ENCODE measurements around the gene TRIM47.
"Not testable (repeated sequence)": the region's sequence is repeated elsewhere in the genome, so short reads cannot be mapped to it uniquely, and the experiment has no call there.

TRIM47 gene

DNA sequence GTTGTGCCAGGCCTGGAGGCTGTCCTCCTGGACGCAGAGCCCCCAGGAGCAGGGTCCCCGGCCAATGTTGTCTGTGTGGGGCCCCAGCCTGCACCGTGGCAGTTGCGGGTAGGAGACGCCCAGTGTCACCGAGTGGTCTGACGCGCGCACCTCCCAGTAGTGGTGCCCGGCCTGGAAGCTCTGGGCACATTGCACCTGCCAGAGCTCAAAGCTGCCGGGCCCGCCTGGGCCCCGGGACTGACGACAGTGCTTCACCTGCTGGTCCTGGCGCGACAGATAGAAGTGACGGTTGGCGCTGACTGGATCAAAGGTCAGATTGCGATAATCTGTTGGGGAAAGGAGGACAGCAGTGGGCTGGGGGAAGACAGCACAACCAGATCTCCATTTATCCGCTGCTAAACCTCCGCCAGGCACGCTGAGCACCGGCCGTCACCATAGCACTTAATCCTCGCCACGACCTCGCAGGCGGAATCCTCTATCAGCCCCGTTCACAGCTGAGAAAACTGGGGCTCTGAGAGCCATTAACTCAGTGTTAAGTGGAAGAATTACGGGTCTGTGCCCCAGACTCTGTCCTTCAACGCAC is 12.7 kb upstream of the TRIM47 start:
- no peak for DNase-seq

GRCh38 chr17:75889454-75889853 is 11.1 kb upstream of the TRIM47 start:
- DNase-seq: no peak

DNA sequence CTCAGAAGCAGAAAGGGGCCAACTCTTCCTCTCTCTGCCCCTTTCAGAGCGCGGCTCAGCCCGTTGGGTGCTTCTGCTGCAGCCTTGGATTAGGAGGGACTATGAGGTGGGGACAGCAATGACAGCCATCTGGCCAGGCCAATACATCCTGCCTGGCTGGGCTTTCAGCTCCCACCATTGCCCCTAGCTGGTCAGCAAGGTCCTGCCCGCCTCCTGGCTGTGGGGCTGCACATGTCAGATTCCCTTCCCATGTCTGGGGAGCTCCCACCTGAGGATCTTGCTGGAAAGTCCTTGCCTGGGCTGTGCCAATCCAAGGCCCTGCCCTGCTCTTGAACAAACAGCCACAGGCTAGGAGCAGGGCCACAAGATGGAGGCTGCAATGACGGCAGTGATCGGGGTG is 10.1 kb upstream of the TRIM47 start:
- DNase-seq: no peak

DNA sequence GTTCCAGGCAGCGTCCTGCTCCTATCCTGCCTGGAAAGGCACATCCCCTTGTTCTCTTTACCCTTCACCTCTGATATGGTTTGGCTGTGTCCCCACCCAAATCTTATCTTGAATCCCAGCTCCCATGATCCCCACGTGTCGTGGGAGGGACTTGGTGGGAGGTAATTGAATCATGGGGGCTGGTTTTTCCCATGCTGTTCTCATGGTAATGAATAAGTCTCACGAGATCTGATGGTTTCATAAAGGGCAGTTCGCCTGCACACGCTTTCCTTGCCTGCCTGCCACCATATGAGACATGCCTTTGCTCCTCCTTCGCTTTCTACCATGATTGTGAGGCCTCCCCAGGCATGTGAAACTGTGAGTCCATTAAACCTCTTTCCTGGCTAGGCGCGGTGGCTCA is 7.5 kb upstream of the TRIM47 start:
- DNase-seq: not testable (repeated sequence)

GRCh38 chr17:75885431-75885830 is 7.0 kb upstream of the TRIM47 start:
- no peak for DNase-seq

DNA sequence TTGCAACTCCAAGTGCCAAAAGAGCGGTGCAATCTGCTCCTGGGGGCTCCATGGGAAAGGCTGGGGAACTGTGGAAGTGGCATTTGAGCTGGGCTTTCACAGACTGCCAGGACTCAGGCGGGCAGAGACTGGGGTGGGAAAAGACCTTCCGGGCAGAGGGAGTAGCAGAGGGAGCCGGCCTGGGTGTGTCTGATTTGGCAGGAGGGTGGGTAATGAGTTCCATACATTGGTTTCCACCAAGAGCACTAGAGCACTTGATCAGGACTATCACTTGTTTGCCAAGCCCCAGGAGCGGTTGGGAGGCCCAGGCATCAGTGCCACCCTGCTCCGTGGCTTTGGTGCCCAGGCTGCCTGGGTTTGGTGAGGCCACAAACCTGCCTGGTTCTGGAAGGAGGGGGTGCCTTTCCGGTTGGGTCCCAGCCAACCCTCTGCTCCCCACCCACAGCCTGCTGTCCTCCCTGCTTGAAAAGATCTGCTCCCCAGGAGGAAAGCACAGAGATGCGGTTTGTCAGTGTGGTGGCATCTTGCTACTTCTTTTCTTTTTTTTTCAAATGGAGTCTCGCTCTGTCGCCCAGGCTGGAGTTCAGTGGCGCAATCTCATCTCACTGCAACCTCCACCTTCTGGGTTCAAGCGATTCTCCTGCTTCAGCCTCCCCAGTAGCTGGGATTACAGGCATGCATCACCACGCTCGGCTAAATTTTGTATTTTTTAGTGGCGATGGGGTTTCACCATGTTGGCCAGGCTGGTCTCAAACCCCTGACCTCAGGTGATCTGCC is 3.5 kb upstream of the TRIM47 start:
- no peak for DNase-seq

DNA sequence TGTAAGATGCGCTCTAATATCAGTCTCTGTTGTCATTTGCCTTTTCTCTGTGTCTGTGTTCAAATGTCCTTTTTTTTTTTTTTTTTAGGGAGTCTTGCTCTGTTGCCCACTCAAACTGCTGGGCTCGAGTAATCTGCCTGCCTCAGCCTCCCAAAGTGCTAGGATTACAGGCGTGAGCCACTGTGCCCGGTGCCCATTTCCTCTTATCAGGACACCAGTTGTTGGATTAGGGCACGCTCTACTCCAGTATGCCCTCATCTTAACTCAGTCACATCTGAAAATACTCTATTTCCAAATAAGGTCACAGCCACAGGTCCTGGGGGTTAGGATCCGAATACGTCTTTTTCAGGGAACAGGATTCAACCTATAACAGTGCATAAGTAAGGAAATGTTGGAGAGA is 1.9 kb upstream of the TRIM47 start:
- no peak for DNase-seq

- peak; percentile 37 for DNase-seq
Measured at GRCh38 chr17:75877752-75878173, 618 bp downstream of the TRIM47 start.

- DNase-seq: peak; percentile 86
Measured at GRCh38 chr17:75876938-75877751, 1.2 kb downstream of the TRIM47 start.

DNA sequence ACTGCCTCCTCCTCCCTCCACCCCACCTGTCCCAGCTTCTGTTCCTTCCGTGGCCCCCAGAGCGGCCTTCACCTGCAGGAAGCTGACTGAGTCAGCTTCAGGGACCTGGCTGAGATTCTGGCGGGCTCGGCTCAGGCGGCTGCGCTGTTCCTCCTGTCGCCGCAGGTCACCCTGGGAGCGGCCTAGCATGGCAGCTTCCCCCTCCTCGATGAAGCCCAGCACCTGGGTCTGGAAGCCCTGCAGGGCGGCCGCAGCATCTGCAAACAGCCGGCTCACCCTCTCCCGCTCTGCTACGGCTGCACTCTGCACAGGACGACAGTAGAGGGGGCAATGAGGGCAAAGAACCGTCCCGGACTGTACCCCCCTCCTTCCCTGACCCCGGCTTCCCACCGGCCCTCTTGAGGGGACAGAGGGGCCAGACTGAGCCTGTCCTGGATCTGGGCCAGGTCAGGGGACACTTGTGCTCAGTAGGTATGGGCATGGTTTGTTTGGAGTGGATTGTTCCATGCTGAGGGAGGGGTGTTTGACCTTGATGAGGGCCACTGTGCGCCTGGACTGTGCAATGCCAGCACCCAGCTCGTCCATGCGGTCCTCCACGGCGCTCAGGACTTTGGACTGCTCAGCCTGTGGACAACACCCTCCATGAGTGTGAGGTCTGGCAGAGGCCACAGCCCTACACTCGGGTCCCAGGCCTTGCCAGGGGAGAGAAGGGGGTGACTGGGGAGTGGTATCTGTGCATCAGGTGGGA is 2.0 kb downstream of the TRIM47 start:
- no peak for DNase-seq

DNA sequence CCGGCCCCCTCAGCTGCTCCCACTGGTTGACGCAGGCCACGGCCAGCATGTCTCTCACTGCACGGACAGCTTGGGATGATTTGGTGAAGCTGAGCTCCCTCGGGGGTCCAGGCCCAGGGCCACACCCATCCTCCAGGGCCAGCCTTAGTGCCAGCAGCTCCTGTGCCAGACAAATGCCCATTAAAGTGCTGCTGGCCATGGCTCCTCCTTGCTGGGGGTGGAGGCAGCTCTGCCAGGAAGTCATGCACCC is 2.5 kb downstream of the TRIM47 start:
- peak; percentile 66 for DNase-seq

GRCh38 chr17:75875182-75875939 is 3.0 kb downstream of the TRIM47 start:
- peak; percentile 66 for DNase-seq

DNA sequence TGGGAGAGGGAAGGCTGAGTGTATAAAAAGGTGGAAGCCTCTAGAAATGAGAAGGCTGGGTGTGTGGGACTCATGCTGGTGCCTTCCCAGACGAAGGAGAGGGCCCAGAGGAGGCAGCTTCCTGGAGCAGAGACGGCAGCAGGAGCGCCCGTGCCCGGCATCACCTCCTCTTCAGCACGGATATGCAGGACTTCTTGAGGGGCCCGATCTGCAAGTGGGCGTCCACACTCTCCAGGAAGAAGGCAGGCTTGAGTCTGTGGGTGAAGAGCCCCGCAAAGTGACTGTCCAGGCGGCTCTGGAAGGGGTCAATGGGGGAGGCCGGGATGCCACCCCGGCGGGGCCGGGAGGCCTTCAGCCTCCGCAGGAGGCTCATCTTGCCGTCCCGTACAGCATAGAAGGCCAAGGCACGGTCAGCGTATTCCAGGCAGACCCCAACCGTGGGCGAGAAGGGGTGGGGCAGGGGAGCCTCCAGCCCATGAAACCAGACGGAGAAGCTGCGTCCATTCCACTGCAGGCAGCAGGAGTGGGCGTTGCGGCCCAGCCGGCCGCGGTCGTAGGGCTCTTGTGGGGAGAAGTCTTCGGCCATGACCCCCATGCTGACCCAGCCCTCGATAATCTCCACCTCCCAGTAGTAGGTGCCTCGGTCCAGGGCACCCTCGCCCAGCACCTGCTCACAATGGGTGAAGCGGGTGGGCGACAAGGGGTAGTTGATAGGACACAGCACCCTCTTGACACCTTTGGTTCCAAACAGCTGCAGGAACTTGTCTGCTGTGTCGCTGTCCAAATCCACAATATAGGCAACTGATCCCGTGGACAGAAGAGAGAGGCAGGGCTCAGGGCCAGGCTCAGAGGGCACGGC is 3.8 kb downstream of the TRIM47 start:
- no peak for DNase-seq

DNA sequence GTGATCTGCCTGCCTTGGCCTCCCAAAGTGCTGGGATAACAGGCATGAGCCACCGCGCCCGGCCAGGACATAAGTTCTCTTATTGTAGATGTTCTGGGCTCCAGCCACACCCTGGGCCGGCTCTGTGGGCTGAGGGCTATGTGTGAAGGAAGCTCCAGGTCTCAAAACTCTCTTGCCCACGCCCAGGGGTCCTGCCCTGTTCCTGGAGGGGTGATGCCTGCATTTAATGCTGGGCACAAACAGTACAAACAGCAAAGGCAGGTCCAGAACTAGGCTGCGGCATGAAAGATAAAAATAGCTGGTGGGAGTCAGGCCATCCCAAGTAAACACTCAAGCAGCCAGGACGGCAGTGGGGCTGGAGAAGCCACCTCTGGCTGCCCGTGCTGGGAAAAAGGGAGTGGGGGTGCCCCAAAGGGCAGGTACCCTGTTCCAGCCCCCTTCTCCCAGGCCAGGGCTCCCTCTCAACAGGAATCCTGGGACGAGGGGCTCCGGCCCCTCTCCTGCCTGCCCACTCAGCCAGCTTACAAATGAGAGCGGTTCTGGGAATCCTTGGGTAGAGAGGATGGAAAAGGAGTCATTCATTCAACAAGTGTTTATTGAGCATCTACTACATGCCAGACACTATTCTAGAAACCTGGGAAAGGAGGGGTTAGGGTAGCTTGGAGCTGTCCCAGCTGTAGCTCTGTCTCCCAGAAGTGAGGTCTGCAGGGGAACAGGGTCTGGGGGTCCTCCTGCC is 4.6 kb downstream of the TRIM47 start:
- no peak for DNase-seq

- DNase-seq: peak; percentile 45
Measured at GRCh38 chr17:75872434-75873351, 5.7 kb downstream of the TRIM47 start.

DNA sequence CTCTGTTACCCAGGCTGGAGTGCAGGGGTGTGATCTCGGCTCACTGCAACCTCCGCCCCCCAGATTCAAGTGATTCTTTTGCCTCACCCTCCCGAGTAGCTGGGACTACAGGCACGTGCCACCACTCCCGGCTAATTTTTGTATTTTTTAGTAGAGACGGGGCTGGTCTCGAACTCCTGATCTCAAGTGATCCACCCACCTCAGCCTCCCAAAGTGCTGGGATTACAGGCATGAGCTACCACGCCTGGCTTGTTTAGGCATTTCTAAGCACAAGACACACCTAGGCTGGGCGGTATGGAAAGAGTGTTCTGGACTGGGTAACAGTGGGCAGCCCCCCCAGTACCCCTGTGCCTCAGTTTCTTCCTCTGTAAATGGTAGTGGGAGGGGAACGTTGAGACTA is 8.2 kb downstream of the TRIM47 start:
- not testable (repeated sequence) for DNase-seq

DNA sequence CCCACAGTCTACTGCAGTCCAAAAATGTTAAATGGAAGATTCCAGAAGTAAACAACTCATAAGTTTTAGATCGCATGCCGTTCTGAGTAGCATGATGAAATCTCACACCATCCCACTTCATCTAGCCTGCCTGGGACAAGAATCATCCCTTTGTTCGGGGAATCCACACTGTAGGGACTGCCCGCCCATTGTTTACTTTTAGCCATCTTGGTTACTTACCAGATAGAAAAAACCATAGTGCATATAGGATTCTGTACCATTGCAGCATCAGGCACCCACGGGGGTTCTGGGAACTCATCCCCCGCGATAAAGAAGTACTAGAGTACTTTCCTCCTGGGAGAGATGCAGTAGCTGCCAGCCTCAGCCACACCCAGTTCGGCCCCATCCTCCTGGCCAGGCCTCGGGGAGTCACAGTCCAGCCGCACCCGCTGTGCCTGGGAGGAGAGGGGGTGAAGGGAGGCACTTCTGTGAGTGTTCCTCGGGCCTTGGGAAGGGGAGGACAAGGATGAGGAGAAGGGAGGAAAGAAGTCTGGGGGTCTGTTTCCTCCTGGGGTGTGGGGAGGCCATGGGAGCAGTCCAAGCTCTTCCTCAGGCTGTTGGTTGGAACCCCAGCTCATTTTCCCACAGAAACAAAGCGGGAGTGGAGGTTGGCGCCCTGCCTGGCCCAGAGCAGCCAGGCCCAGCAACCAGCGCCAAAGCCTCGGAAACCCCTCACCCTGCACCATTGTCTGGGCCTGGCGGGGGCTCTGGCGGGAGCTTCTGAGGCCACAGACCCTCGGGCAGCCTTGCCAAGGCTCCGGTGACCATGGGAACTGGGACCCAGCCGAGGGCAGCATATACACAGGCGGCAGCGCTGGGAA is 8.9 kb downstream of the TRIM47 start:
- no peak for DNase-seq

DNA sequence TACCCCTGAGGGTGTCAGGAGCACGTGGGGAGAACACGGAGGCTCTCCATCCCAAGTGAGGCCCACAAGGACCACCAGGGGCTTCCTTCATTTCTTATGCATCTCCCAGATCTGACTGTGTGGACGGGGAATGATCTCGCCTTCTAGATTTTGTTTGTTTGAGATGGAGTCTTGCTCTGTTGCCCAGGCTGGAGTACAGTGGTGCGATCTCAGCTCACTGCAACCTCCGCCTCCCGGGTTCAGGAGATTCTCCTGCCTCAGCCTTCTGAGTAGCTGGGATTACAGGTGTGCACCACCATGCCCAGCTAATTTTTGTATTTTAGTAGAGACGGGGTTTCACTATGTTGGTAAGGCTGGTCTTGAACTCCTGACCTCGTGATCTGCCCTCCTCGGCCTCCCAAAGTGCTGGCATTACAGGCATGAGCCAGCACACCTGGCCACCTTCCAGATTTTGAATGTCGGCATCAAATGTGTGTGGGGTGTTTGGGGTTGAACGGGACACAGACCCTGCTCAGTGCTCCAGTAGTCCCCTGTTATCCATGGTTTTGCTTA is 9.6 kb downstream of the TRIM47 start:
- DNase-seq: not testable (repeated sequence)
